Omental fat pad (tissue), 4 donors: ENCODE measurements around the gene MAP1LC3B2. TPM values are rescaled to one million over a fixed set of nuclear protein-coding genes. Genes with fewer than 3 reads are reported as not detected.

Experiments
- ATAC-seq: fragments of 150-250 bp; one replicate; pipeline ENCODE4 v1.9.1; 2016; ENCODE audit warnings: mild to moderate bottlenecking, moderate library complexity; ENCODE audit not compliant: low FRiP score
- DNase-seq: peaks from one replicate; pipeline ENCODE4 v3.0.0-alpha.2; 2019; ENCODE audit warnings: low spot score
- CTCF ChIP-seq, 3 donors: fragments of 450-650 bp; IDR thresholded peaks; one replicate each; pipeline ENCODE4 v1.5.1; 2016 to 2017; ENCODE audit warnings: antibody characterized with exemption in 3 of 3, mild to moderate bottlenecking in 3 of 3, moderate library complexity in 2 of 3
- total RNA-seq, 4 donors: library from RNA; depleted of rRNA; stranded (reverse); fragments of >200 nt; gene quantifications; one replicate each; pipeline ENCODE4 v1.1.0, GENCODE V29; 2016

MAP1LC3B2 gene
- total RNA-seq, 4 donors from 2014 or later = 1.7 to 7.1 TPM; not detected in 2

GRCh38 chr12:116613256-116613655 is 54.1 kb downstream of the MAP1LC3B2 start:
- no peak for DNase-seq
- TF ChIP-seq CTCF (IDR thresholded peaks at IDR 0.05) = no peak
- ATAC-seq = no peak

GRCh38 chr12:116614194-116614915 is 55.2 kb downstream of the MAP1LC3B2 start:
- TF ChIP-seq CTCF (IDR thresholded peaks at IDR 0.05) = no peak
- ATAC-seq = no peak
- no peak for DNase-seq

- no peak for ATAC-seq
- TF ChIP-seq CTCF (IDR thresholded peaks at IDR 0.05) = no peak
- no peak for DNase-seq
These were observed 56.1 kb downstream of the MAP1LC3B2 start for GRCh38 chr12:116615141-116615861.

- no peak for DNase-seq
- no peak for TF ChIP-seq CTCF (IDR thresholded peaks at IDR 0.05)
- no peak for ATAC-seq
These were observed 57.5 kb downstream of the MAP1LC3B2 start for GRCh38 chr12:116616536-116617248.

GRCh38 chr12:116619246-116619645 is 60.1 kb downstream of the MAP1LC3B2 start:
- DNase-seq (no peak), ATAC-seq (no peak)
- no peak for TF ChIP-seq CTCF (IDR thresholded peaks at IDR 0.05)

- no peak for TF ChIP-seq CTCF (IDR thresholded peaks at IDR 0.05)
- ATAC-seq (no peak), DNase-seq (no peak)
These were observed 60.9 kb downstream of the MAP1LC3B2 start for GRCh38 chr12:116620124-116620491.
